Activated gamma-delta T cell treated with Interleukin-2 at 50 U/mL for 16 hours (primary cell): Measurements from ENCODE around the gene CACNA2D4.
A peak's percentile ranks its signal among the peaks of the same experiment; 100 is the strongest.

Experiments
- DNase-seq: peaks from one replicate; pipeline ENCODE4 v3.0.0-alpha.2; 2020

CACNA2D4 gene

GRCh38 chr12:1811948-1812291, 106.5 kb downstream of the CACNA2D4 start:
- no peak for DNase-seq

GRCh38 chr12:1811281-1811947, 107.0 kb downstream of the CACNA2D4 start:
- no peak for DNase-seq

GRCh38 chr12:1810931-1811280, 107.5 kb downstream of the CACNA2D4 start:
- DNase-seq = no peak

GRCh38 chr12:1810201-1810930, 108.1 kb downstream of the CACNA2D4 start:
- no peak for DNase-seq

- DNase-seq = no peak
Measured at GRCh38 chr12:1809591-1810190, 108.8 kb downstream of the CACNA2D4 start.

- no peak for DNase-seq
Measured at GRCh38 chr12:1808798-1809480, 109.5 kb downstream of the CACNA2D4 start.

- no peak for DNase-seq
Measured at GRCh38 chr12:1808036-1808797, 110.2 kb downstream of the CACNA2D4 start.

- DNase-seq = no peak
Measured at GRCh38 chr12:1807087-1807860, 111.2 kb downstream of the CACNA2D4 start.

- DNase-seq = no peak
Measured at GRCh38 chr12:1806301-1807086, 112.0 kb downstream of the CACNA2D4 start.

- no peak for DNase-seq
Measured at GRCh38 chr12:1805441-1806081, 112.9 kb downstream of the CACNA2D4 start.

- DNase-seq = peak; percentile 78
Measured at GRCh38 chr12:1804545-1805332, 113.7 kb downstream of the CACNA2D4 start.

- DNase-seq = no peak
Measured at GRCh38 chr12:1803736-1804135, 114.7 kb downstream of the CACNA2D4 start.

- peak; percentile 1 for DNase-seq
Measured at GRCh38 chr12:1801303-1801975, 117.0 kb downstream of the CACNA2D4 start.

GRCh38 chr12:1800401-1801302, 117.8 kb downstream of the CACNA2D4 start:
- DNase-seq = peak; percentile 7

GRCh38 chr12:1799882-1800400, 118.5 kb downstream of the CACNA2D4 start:
- no peak for DNase-seq

- DNase-seq = no peak
Measured at GRCh38 chr12:1799051-1799881, 119.2 kb downstream of the CACNA2D4 start.

- DNase-seq = no peak
Measured at GRCh38 chr12:1798641-1799020, 119.8 kb downstream of the CACNA2D4 start.
